Upper lobe of right lung (tissue), 1 donor: ENCODE results near the gene CHST2. TPM values are rescaled to one million over a fixed set of nuclear protein-coding genes. Genes with fewer than 3 reads are reported as not detected.

Source experiments
- ATAC-seq: fragments of 200-7000 bp; cut with Tn5 transposase; one replicate; pipeline ENCODE4 v1.9.1; 2020; ENCODE audit warnings: mild to moderate bottlenecking, moderate library complexity
- DNase-seq: peaks from one replicate; pipeline ENCODE4 v3.0.0-alpha.2; 2020
- H3K27ac ChIP-seq: fragments of 200-600 bp; one replicate; pipeline ENCODE4 v1.8.0; 2022
- H3K27me3 ChIP-seq: fragments of 200-600 bp; one replicate; pipeline ENCODE4 v1.8.0; 2022; ENCODE audit warnings: mild to moderate bottlenecking
- H3K36me3 ChIP-seq: fragments of 200-600 bp; one replicate; pipeline ENCODE4 v1.8.0; 2022
- H3K4me1 ChIP-seq: fragments of 200-600 bp; one replicate; pipeline ENCODE4 v1.8.0; 2022
- H3K4me3 ChIP-seq: fragments of 200-600 bp; one replicate; pipeline ENCODE4 v1.8.0; 2022; ENCODE audit warnings: mild to moderate bottlenecking
- H3K9me3 ChIP-seq: fragments of 200-600 bp; one replicate; pipeline ENCODE4 v1.8.0; 2022
- intact Hi-C: fragments of 100-400 bp; cut with DNase I; formaldehyde crosslinking; loops from one replicate; pipeline ENCODE4 v1.11.0; 2022
- total RNA-seq: library from RNA; stranded (reverse); fragmentation: NEBNext Ultra II Directional; extraction: Animal tissue kit (Norgen Biotek cat#: 25700); gene quantifications from one replicate; pipeline ENCODE4 v1.2.1, GENCODE V29; 2021
- TF ChIP-seq, protein P1 (sequence below): fragments of 200-600 bp; IDR thresholded peaks from one replicate; pipeline ENCODE4 v1.8.0; 2022; ENCODE audit warnings: antibody characterized with exemption
- donor health status: DM: no; HTN: yes; CAD: no; lungs with severe emphysema.

Gene CHST2
- total RNA-seq, 1 donor from 2014 or later: 8.2 TPM

DNA sequence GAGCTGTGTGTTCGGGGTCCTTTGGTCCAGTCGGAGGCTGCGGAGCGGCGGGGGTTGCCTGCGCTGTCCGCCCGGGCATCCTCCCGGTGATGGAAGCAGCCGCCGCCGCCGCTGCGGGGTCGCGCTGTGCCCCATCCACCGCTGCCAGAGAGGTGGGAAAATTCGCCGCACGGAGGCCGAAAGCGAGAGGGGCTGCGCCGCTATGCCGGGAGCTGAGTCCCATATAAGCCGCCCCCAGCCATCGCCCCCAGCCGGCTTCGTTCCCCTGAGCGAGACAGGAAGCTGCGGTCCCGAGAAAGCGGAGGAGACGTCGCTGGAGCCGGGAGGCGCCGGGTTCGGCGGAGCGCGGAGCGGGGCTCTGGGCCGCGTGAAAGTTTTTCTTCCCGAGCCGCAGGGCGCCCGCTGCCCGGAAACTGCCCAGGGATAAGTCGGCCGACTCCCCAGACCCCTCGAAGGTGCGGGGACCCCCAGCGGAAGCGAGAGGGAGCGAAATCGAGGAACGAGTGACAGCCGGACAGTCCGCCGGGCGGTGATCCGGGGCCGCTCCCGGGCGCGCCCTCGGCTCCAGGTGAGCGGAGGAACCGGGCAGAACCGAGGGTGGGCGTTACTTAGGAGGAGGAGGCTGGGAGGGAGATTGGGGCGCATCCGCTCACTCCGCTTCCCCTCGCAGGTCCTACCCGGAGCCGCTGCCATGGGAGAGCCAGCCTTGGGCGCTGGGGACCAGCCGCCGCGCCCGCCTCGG is 574 bp downstream of the CHST2 start:
- H3K27ac ChIP-seq: peak overlapping the region; percentile 47
- H3K4me1 ChIP-seq: peaks cover 16% of the 10 kb centered on the region
- TF ChIP-seq, protein P1, sequence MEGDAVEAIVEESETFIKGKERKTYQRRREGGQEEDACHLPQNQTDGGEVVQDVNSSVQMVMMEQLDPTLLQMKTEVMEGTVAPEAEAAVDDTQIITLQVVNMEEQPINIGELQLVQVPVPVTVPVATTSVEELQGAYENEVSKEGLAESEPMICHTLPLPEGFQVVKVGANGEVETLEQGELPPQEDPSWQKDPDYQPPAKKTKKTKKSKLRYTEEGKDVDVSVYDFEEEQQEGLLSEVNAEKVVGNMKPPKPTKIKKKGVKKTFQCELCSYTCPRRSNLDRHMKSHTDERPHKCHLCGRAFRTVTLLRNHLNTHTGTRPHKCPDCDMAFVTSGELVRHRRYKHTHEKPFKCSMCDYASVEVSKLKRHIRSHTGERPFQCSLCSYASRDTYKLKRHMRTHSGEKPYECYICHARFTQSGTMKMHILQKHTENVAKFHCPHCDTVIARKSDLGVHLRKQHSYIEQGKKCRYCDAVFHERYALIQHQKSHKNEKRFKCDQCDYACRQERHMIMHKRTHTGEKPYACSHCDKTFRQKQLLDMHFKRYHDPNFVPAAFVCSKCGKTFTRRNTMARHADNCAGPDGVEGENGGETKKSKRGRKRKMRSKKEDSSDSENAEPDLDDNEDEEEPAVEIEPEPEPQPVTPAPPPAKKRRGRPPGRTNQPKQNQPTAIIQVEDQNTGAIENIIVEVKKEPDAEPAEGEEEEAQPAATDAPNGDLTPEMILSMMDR: no peak
- H3K9me3 ChIP-seq: no peaks in the 10 kb centered on the region
- intact Hi-C loops: no loop called here
- no peaks in the 10 kb centered on the region for H3K36me3 ChIP-seq
- DNase-seq (peak; percentile 68), ATAC-seq (peak; percentile 8)
- H3K4me3 ChIP-seq: peak overlapping the region; percentile 89
- peaks cover 6% of the 10 kb centered on the region for H3K27me3 ChIP-seq

GRCh38 chr3:143120716-143121240 is 1.2 kb downstream of the CHST2 start:
- TF ChIP-seq, protein P1: no peak
- Histone ChIP-seq H3K27ac (no peak overlapping the region), H3K4me1 (peaks cover 16% of the 10 kb centered on the region), H3K9me3 (no peaks in the 10 kb centered on the region), H3K27me3 (peaks cover 6% of the 10 kb centered on the region), H3K4me3 (peak overlapping the region; percentile 89), H3K36me3 (no peaks in the 10 kb centered on the region)
- ATAC-seq: peak; percentile 34
- peak; percentile 68 for DNase-seq
- intact Hi-C loops: no loop called here

DNA sequence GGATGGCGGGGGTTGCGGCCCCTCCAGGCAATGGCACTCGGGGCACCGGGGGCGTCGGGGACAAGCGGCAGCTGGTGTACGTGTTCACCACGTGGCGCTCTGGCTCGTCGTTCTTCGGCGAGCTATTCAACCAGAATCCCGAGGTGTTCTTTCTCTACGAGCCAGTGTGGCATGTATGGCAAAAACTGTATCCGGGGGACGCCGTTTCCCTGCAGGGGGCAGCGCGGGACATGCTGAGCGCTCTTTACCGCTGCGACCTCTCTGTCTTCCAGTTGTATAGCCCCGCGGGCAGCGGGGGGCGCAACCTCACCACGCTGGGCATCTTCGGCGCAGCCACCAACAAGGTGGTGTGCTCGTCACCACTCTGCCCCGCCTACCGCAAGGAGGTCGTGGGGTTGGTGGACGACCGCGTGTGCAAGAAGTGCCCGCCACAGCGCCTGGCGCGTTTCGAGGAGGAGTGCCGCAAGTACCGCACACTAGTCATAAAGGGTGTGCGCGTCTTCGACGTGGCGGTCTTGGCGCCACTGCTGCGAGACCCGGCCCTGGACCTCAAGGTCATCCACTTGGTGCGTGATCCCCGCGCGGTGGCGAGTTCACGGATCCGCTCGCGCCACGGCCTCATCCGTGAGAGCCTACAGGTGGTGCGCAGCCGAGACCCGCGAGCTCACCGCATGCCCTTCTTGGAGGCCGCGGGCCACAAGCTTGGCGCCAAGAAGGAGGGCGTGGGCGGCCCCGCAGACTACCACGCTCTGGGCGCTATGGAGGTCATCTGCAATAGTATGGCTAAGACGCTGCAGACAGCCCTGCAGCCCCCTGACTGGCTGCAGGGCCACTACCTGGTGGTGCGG is 1.9 kb downstream of the CHST2 start:
- TF ChIP-seq, protein P1: peak; percentile 30
- Histone ChIP-seq H3K27ac (no peak overlapping the region), H3K4me1 (peaks cover 16% of the 10 kb centered on the region), H3K36me3 (no peaks in the 10 kb centered on the region), H3K9me3 (no peaks in the 10 kb centered on the region), H3K27me3 (peaks cover 6% of the 10 kb centered on the region), H3K4me3 (peak overlapping the region; percentile 89)
- ATAC-seq: peak; percentile 38
- intact Hi-C loops: no loop called here
- DNase-seq: peak; percentile 71

GRCh38 chr3:143122089-143122430 is 2.5 kb downstream of the CHST2 start:
- no peaks in the 10 kb centered on the region for H3K9me3 ChIP-seq
- TF ChIP-seq, protein P1: no peak
- intact Hi-C loops: no loop called here
- no peak overlapping the region for H3K4me3 ChIP-seq
- peaks cover 16% of the 10 kb centered on the region for H3K4me1 ChIP-seq
- H3K27me3 ChIP-seq: peaks cover 6% of the 10 kb centered on the region
- H3K27ac ChIP-seq: no peak overlapping the region
- ATAC-seq: no peak
- H3K36me3 ChIP-seq: no peaks in the 10 kb centered on the region
- no peak for DNase-seq

GRCh38 chr3:143122608-143123352 is 3.2 kb downstream of the CHST2 start:
- Histone ChIP-seq H3K9me3 (no peaks in the 10 kb centered on the region), H3K4me1 (peaks cover 16% of the 10 kb centered on the region), H3K27me3 (peaks cover under 1% of the 10 kb centered on the region), H3K36me3 (no peaks in the 10 kb centered on the region), H3K27ac (no peak overlapping the region), H3K4me3 (no peak overlapping the region)
- ATAC-seq: no peak
- intact Hi-C loops: no loop called here
- TF ChIP-seq, protein P1: no peak
- DNase-seq: no peak
